GM18502 (cell line): ENCODE data around the gene GPR42.
"Not testable (repeated sequence)": the region's sequence is repeated elsewhere in the genome, so short reads cannot be mapped to it uniquely, and the experiment has no call there.

Experiments
- ATAC-seq: cut with Tn5 transposase; IDR thresholded peaks from one replicate; pipeline ENCODE4 v1.9.1; 2021; ENCODE audit warnings: mild to moderate bottlenecking; ENCODE audit not compliant: unreplicated experiment, poor library complexity

The GPR42 gene

GRCh38 chr19:35362261-35363000 lies 8.4 kb upstream of the GPR42 start:
- ATAC-seq, result no peak

DNA sequence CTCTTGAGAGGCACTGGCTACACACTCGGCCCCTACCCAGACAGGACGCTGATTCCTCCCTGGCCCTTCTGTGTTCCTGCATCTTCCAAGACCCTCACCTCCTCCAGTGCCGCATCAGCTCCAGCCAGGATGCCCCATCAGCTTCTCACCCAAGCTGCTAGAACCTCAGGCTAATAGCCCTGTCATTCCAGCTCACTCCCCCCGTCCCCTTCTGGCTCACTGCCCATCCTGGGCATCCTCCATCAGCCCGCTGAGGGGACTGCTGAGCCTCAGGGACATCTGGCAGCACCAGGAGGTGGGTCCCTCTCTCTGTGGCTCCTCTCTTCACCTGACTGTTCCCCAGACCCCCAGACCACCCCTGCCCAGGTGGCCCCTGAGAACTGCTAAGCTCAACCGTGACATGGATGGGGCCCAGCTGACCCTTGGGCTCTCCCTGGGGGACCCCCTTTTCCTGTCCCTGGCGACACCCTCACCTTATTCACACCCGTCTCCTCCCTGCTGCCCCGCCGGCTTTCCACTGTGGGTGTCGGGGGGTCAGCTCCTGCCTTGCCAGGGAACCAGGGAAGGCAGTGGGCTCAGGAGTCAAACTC lies 7.8 kb upstream of the GPR42 start:
- ATAC-seq, result no peak

- no peak for ATAC-seq
Observed at GRCh38 chr19:35363711-35364425, 7.0 kb upstream of the GPR42 start.

DNA sequence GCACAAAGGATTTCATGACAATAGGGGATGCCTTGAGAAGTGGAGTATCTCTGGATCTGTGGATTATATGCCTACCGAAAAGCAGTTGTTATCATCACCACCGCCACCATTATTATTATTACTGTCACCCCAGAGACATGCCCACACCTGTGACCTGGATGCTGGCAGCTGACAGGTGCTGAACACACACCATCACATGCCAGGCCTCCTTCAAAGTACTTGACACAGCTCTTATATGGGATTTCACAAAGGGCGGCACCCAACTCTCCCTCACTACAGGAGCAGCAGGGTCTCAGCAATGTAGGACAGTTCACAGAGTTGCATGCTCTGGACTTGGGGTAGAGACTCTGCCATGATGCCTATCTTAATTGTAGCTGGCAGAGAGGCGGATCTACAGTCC lies 5.6 kb upstream of the GPR42 start:
- no peak for ATAC-seq

GRCh38 chr19:35368378-35368777 lies 2.5 kb upstream of the GPR42 start:
- no peak for ATAC-seq

GRCh38 chr19:35369522-35369921 lies 1.3 kb upstream of the GPR42 start:
- no peak for ATAC-seq

DNA sequence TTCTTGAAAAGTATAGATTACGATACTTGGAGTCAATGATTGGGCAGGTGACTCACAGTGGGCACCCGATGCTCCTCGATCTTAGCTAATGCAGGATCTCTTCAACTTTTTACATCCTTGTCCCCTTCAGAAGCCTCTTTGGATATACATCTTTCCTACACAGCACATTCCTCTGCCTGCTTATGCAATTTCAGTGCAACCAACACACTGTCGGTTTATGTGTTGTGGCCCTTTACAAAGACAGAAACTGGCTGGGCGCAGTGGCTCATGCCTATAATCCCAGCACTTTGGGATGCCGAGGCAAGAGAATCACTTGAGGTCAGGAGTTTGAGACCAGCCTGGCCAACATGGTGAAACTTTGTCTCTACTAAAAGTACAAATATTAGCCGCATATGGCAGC lies 2.6 kb downstream of the GPR42 start:
- ATAC-seq, result no peak

GRCh38 chr19:35374031-35374430 lies 3.2 kb downstream of the GPR42 start:
- ATAC-seq, result not testable (repeated sequence)

- ATAC-seq, result no peak
Observed at GRCh38 chr19:35375505-35376307, 4.8 kb downstream of the GPR42 start.

- no peak for ATAC-seq
Observed at GRCh38 chr19:35377656-35378055, 6.8 kb downstream of the GPR42 start.

DNA sequence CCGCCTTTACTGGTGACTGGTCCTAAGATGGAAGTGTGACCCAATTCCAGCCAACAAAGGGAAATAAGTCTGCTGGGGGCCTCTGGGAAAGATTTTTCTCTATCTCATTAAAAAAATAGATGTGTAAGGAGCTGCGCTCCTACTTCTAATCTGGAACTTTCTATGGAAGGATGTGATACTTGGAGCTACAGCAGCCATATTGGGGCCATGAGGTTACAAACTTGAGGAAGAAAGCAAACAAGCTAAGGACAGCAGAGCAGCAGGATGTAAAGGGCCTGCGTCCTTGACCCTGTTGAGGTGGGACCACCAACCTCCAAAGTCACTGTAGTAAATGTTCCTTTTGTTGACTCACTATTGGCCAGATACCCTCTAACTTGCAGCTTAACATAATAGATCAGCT lies 7.5 kb downstream of the GPR42 start:
- no peak for ATAC-seq

DNA sequence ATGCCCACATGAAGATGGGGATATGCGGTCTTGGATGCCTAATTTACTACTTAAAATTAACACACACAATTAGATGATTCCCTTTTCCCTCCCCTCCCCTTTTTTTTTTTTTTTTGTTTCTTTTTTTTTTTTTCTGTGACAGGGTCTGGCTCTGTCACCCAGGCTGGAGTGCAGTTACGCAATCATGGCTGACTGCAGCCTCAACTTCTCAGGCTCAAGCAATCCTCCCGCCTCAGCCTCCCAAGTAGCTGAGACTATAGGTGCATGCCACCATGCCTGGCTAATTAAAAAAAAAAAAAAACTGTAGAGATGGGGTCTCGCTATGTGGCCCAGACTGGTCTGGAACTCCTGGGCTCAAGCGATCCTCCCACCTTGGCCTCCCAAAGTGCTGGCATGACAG lies 8.7 kb downstream of the GPR42 start:
- not testable (repeated sequence) for ATAC-seq

DNA sequence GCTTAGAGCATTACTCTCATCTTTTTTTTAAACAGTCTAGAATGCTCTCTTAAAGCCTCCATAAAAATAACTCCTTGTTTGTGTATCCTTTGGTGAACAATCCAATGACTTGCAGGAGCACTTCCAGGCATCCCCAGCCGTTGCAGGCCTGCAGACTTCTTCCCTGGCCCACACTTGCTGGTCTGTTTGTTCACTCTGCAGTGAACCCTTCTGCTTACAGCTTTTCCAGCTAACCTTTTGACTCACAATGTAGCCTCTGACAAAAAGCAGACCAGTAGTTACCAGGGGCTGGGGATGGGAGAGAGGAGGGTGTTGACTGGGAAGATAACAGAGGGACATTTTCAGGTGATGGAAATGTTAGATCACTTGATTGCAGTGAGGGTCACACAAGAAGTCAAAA lies 9.1 kb downstream of the GPR42 start:
- no peak for ATAC-seq

- ATAC-seq, result no peak
Observed at GRCh38 chr19:35380450-35381124, 9.7 kb downstream of the GPR42 start.

- no peak for ATAC-seq
Observed at GRCh38 chr19:35381318-35381717, 10.4 kb downstream of the GPR42 start.

DNA sequence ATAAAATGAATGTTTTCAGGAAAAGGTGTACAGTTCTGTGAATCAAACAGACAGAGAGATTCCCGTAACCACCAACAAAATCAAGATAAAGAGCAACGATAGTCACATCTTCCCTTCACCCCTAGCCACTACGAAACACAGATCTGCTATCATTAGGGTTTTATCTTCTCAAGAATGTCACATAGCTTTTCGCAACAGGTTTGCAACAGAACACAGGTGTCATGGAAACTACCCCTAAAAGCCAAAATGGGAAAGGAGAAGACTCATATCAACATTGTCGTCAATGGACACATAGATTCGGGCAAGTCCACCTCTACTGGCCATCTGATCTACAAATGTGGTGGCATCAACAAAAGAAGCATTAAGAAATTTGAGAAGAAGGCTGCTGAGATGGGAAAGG lies 11.1 kb downstream of the GPR42 start:
- no peak for ATAC-seq

GRCh38 chr19:35383536-35383935 lies 12.7 kb downstream of the GPR42 start:
- ATAC-seq, result no peak

- no peak for ATAC-seq
Observed at GRCh38 chr19:35388277-35389054, 17.6 kb downstream of the GPR42 start.

DNA sequence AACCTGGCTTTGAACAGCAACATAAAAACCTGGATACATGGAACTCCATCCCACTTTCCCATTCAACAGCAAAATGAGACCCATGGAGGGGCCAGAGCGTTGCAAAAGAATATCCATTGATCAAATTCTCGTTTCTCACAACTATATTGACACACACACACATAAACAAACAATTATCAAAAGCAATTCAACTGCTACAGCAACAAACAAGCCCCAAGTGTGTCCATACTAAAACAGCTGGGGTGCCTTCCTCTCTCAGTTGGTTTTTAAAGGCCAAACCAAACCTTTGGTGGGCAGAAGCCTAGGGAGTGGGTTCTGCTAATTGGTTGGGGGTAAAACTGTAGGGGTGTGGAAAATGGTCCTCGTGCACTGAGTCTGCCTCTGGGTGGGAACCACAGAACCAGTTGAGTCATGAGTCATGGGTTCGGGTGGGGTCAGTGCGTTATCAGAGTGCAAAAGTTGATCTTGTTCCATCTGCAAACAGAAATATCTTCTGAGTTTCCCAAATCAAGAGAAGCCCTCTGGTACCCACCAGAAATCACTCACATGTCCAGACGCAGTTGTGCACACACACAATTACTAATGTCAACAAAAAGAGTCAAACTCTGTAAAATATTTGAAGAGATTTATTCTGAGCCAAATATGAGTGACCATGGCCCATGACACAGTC lies 18.5 kb downstream of the GPR42 start:
- no peak for ATAC-seq
